Measurements from ENCODE around the gene SH2D7. TPM values are rescaled to one million over a fixed set of nuclear protein-coding genes. Genes with fewer than 3 reads are reported as not detected.

Gene SH2D7
- total RNA-seq, 2 donors from 2014 or later = not detected

- TF ChIP-seq CTCF (IDR thresholded peaks at IDR 0.05) = no peak
- Histone ChIP-seq H3K4me1 (ENCODE audit: control insufficient read depth in 1 of 2, low read depth in 2 of 2) (no peaks in the 10 kb centered on the region), H3K27me3 (replicated peaks; ENCODE audit: insufficient read depth) (no peaks in the 10 kb centered on the region), H3K4me3 (no peak overlapping the region), H3K27ac (no peak overlapping the region), H3K9me3 (no peaks in the 10 kb centered on the region), H3K36me3 (no peaks in the 10 kb centered on the region)
- DNase-seq (ENCODE audit: low spot score) = no peak
- ATAC-seq (ENCODE audit: insufficient number of reproducible peaks, low FRiP score, low read depth) = no peak
Observed at GRCh38 chr15:78111788-78112187, 19.4 kb downstream of the SH2D7 start.

GRCh38 chr15:78112551-78112950, 20.2 kb downstream of the SH2D7 start:
- no peaks in the 10 kb centered on the region for H3K4me1 ChIP-seq (ENCODE audit: control insufficient read depth in 1 of 2, low read depth in 2 of 2)
- H3K27ac ChIP-seq = no peak overlapping the region
- H3K36me3 ChIP-seq = no peaks in the 10 kb centered on the region
- no peak overlapping the region for H3K4me3 ChIP-seq
- H3K27me3 ChIP-seq (replicated peaks; ENCODE audit: insufficient read depth) = no peaks in the 10 kb centered on the region
- DNase-seq (ENCODE audit: low spot score) (no peak), ATAC-seq (ENCODE audit: insufficient number of reproducible peaks, low FRiP score, low read depth) (no peak)
- H3K9me3 ChIP-seq = no peaks in the 10 kb centered on the region
- TF ChIP-seq CTCF (IDR thresholded peaks at IDR 0.05) = no peak

- no peaks in the 10 kb centered on the region for H3K36me3 ChIP-seq
- DNase-seq (ENCODE audit: low spot score) = no peak
- ATAC-seq (ENCODE audit: insufficient number of reproducible peaks, low FRiP score, low read depth) = no peak
- H3K27me3 ChIP-seq (replicated peaks; ENCODE audit: insufficient read depth) = no peaks in the 10 kb centered on the region
- no peak overlapping the region for H3K4me3 ChIP-seq
- H3K9me3 ChIP-seq = no peaks in the 10 kb centered on the region
- TF ChIP-seq CTCF (IDR thresholded peaks at IDR 0.05) = no peak
- H3K27ac ChIP-seq = no peak overlapping the region
- H3K4me1 ChIP-seq (ENCODE audit: control insufficient read depth in 1 of 2, low read depth in 2 of 2) = no peaks in the 10 kb centered on the region
Observed at GRCh38 chr15:78120523-78120922, 28.2 kb downstream of the SH2D7 start.

GRCh38 chr15:78125267-78125666, 32.9 kb downstream of the SH2D7 start:
- Histone ChIP-seq H3K27ac (no peak overlapping the region), H3K4me3 (no peak overlapping the region), H3K27me3 (replicated peaks; ENCODE audit: insufficient read depth) (no peaks in the 10 kb centered on the region), H3K9me3 (no peaks in the 10 kb centered on the region), H3K36me3 (no peaks in the 10 kb centered on the region), H3K4me1 (ENCODE audit: control insufficient read depth in 1 of 2, low read depth in 2 of 2) (no peaks in the 10 kb centered on the region)
- DNase-seq (ENCODE audit: low spot score) (no peak), ATAC-seq (ENCODE audit: insufficient number of reproducible peaks, low FRiP score, low read depth) (no peak)
- TF ChIP-seq CTCF (IDR thresholded peaks at IDR 0.05) = no peak

- DNase-seq (ENCODE audit: low spot score) (no peak), ATAC-seq (ENCODE audit: insufficient number of reproducible peaks, low FRiP score, low read depth) (no peak)
- Histone ChIP-seq H3K4me3 (no peak overlapping the region), H3K27me3 (replicated peaks; ENCODE audit: insufficient read depth) (no peaks in the 10 kb centered on the region), H3K27ac (no peak overlapping the region), H3K4me1 (ENCODE audit: control insufficient read depth in 1 of 2, low read depth in 2 of 2) (peaks cover 9 to 17% of the 10 kb centered on the region in 2 donors), H3K36me3 (no peaks in the 10 kb centered on the region), H3K9me3 (no peaks in the 10 kb centered on the region)
- no peak for TF ChIP-seq CTCF (IDR thresholded peaks at IDR 0.05)
Observed at GRCh38 chr15:78127882-78128281, 35.5 kb downstream of the SH2D7 start.

Data from thoracic aorta (tissue), 2 donors.